CD4-positive, alpha-beta T cell (primary cell): Measurements from ENCODE around the gene WDR5. TPM values are rescaled to one million over a fixed set of nuclear protein-coding genes. Genes with fewer than 3 reads are reported as not detected.

ENCODE experiments used
- ATAC-seq: fragments of 200-7000 bp; cut with Tn5 transposase; one replicate; pipeline ENCODE4 v1.10.0; 2022; ENCODE audit warnings: mild to moderate bottlenecking; ENCODE audit not compliant: poor library complexity
- CTCF ChIA-PET: fragments of 350-600 bp; sonication (Branson Sonifier 250); formaldehyde crosslinking; loops from one replicate; lab custom pipeline; 2021; ENCODE audit warnings: antibody characterized with exemption, inconsistent platforms; lab: Charles Lee
- POLR2A ChIA-PET: fragments of 350-600 bp; sonication (Branson Sonifier 250); formaldehyde crosslinking; loops from one replicate; lab custom pipeline; 2021; ENCODE audit warnings: antibody characterized with exemption, inconsistent platforms; lab: Charles Lee
- DNase-seq, 14 experiments: peaks; one replicate each; pipeline ENCODE4 v3.0.0-alpha.2; 2013 to 2020; ENCODE audit warnings: mixed read lengths in 2 of 14
- H3K27ac ChIP-seq, 2 donors: one replicate each; pipeline versions ENCODE4 v1.5.1 to v1.7.0; 2013; ENCODE audit warnings: low read length in 2 of 2, low read depth in 1 of 2, mild to moderate bottlenecking in 1 of 2
- H3K27me3 ChIP-seq, 2 experiments: 1 replicate in 1 of 2; 2 replicates in 1 of 2; pipeline versions ENCODE4 v1.6.1 to v1.7.0; 2013; ENCODE audit warnings: low read length in 2 of 2, control low read depth in 1 of 2, mild to moderate bottlenecking in 1 of 2, moderate library complexity in 1 of 2; ENCODE audit not compliant: insufficient read depth in 2 of 2, control insufficient read depth in 1 of 2
- H3K36me3 ChIP-seq: one replicate; pipeline ENCODE4 v1.6.1; 2013; ENCODE audit warnings: low read length, control low read depth; ENCODE audit not compliant: insufficient read depth
- H3K4me1 ChIP-seq: one replicate; pipeline ENCODE4 v1.6.1; 2013; ENCODE audit warnings: low read length, control low read depth; ENCODE audit not compliant: insufficient read depth
- H3K4me3 ChIP-seq: one replicate; pipeline ENCODE4 v1.5.1; 2013; ENCODE audit warnings: mild to moderate bottlenecking, low read length, moderate library complexity
- H3K9me3 ChIP-seq, 2 experiments: 1 replicate in 1 of 2; 2 replicates in 1 of 2; pipeline versions ENCODE4 v1.6.1 to v1.7.0; 2013; ENCODE audit warnings: low read length in 2 of 2, mild to moderate bottlenecking in 2 of 2, control low read depth in 1 of 2, moderate library complexity in 1 of 2; ENCODE audit not compliant: control insufficient read depth in 1 of 2, insufficient read depth in 1 of 2
- H3K27ac Mint-ChIP-seq: one replicate; pipeline ENCODE4 v1.8.0; 2020; ENCODE audit warnings: mixed read lengths
- H3K27me3 Mint-ChIP-seq: one replicate; pipeline ENCODE4 v1.8.0; 2021; ENCODE audit warnings: mixed read lengths
- H3K36me3 Mint-ChIP-seq: one replicate; pipeline ENCODE4 v1.8.0; 2021; ENCODE audit warnings: low read depth, mixed read lengths
- H3K4me1 Mint-ChIP-seq: one replicate; pipeline ENCODE4 v1.8.0; 2021; ENCODE audit warnings: low read depth, mixed read lengths
- H3K4me3 Mint-ChIP-seq: one replicate; pipeline ENCODE4 v1.8.0; 2020; ENCODE audit warnings: mild to moderate bottlenecking, mixed read lengths
- H3K9me3 Mint-ChIP-seq: one replicate; pipeline ENCODE4 v1.8.0; 2020; ENCODE audit warnings: mixed read lengths
- intact Hi-C, 2 experiments: fragments of 100-400 bp; cut with DNase I in 1 of 2; cut with micrococcal nuclease in 1 of 2; formaldehyde crosslinking; loops; one replicate each; pipeline versions ENCODE4 v1.15.1 to v1.9.0; 2023 to 2025; cut with DNase I, micrococcal nuclease
- total RNA-seq, 174 experiments: library from RNA in 2 of 174; stranded (reverse) in 2 of 174; gene quantifications; one replicate each; pipeline ENCODE4 v1.2.3 and lab custom pipeline; 2021 to 2026
- TF ChIP-seq, protein P1 (sequence below): fragments of 200-600 bp; IDR thresholded peaks from one replicate; pipeline ENCODE4 v1.8.0; 2022; ENCODE audit warnings: antibody characterized with exemption, mild to moderate bottlenecking

WDR5 gene
- total RNA-seq, 2 experiments from 2014 or later: 14.9 to 16.9 TPM

DNA sequence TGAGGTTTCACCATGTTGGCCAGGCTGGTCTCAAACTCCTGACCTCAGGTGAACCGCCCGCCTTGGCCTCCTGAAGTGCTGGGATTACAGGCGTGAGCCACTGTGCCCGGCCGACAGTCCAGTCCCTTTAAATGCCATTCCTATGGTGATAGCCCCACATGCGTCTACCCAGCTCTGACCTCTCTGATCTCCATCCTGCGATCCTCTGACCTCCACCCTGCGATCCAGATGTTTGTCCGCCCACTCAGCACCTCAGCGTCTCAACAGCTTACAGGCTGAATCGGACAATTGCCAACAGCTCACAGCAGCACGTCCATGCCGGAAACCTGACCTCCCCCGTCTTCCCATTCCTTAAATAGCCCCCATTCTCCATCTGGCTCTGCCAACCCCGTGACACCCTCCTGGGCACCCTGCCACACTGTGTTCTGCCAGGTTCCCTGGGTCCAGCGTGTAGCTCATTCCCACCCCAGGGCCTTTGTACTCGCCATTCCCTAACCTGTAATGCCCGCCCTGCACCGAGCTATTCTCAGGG is 72.5 kb downstream of the WDR5 start:
- Mint-ChIP-seq H3K4me3 (no peak overlapping the region), H3K9me3 (peaks cover 4% of the 10 kb centered on the region), H3K36me3 (no peaks in the 10 kb centered on the region), H3K27ac (no peak overlapping the region), H3K4me1 (no peaks in the 10 kb centered on the region), H3K27me3 (no peaks in the 10 kb centered on the region)
- Histone ChIP-seq H3K27me3 (no peaks in the 10 kb centered on the region), H3K27ac (no peak overlapping the region), H3K36me3 (no peaks in the 10 kb centered on the region), H3K9me3 (peaks cover 6 to 19% of the 10 kb centered on the region in 2 experiments), H3K4me3 (no peak overlapping the region), H3K4me1 (no peaks in the 10 kb centered on the region)
- no peak for ATAC-seq
- POLR2A ChIA-PET: no interaction called here
- CTCF ChIA-PET: no interaction called here
- intact Hi-C loops: no loop called here
- DNase-seq: no peak
- TF ChIP-seq, protein P1, sequence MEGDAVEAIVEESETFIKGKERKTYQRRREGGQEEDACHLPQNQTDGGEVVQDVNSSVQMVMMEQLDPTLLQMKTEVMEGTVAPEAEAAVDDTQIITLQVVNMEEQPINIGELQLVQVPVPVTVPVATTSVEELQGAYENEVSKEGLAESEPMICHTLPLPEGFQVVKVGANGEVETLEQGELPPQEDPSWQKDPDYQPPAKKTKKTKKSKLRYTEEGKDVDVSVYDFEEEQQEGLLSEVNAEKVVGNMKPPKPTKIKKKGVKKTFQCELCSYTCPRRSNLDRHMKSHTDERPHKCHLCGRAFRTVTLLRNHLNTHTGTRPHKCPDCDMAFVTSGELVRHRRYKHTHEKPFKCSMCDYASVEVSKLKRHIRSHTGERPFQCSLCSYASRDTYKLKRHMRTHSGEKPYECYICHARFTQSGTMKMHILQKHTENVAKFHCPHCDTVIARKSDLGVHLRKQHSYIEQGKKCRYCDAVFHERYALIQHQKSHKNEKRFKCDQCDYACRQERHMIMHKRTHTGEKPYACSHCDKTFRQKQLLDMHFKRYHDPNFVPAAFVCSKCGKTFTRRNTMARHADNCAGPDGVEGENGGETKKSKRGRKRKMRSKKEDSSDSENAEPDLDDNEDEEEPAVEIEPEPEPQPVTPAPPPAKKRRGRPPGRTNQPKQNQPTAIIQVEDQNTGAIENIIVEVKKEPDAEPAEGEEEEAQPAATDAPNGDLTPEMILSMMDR: no peak

- Mint-ChIP-seq H3K27me3 (no peaks in the 10 kb centered on the region), H3K4me1 (no peaks in the 10 kb centered on the region), H3K27ac (no peak overlapping the region), H3K9me3 (no peaks in the 10 kb centered on the region), H3K4me3 (no peak overlapping the region), H3K36me3 (no peaks in the 10 kb centered on the region)
- DNase-seq (no peak), ATAC-seq (no peak)
- H3K36me3 ChIP-seq: no peaks in the 10 kb centered on the region
- H3K27me3 ChIP-seq: no peaks in the 10 kb centered on the region
- intact Hi-C loops: no loop called here
- H3K27ac ChIP-seq: no peak overlapping the region
- H3K4me3 ChIP-seq: no peak overlapping the region
- H3K4me1 ChIP-seq: no peaks in the 10 kb centered on the region
- TF ChIP-seq, protein P1: no peak
- peaks cover 6 to 19% of the 10 kb centered on the region in 2 experiments for H3K9me3 ChIP-seq
- ChIA-PET CTCF (no interaction called here), POLR2A (no interaction called here)
Measured at GRCh38 chr9:134208981-134209725, 73.3 kb downstream of the WDR5 start.

Other genes with a start within 250 kb of the WDR5 start
- gene VAV2, start 143.8 kb upstream of the WDR5 start, total RNA-seq: 1 to 10 TPM; 1.6 to 1.7 TPM
- 1 to 10 TPM; 4.0 to 4.9 TPM for gene BRD3OS, start 110.6 kb upstream of the WDR5 start, total RNA-seq
- gene BRD3, start 68.1 kb upstream of the WDR5 start, total RNA-seq: 10 to 100 TPM; 26.7 to 29.0 TPM
- gene RNU6ATAC, start 28.5 kb downstream of the WDR5 start, total RNA-seq: 10 to 100 TPM; 46.6 to 74.5 TPM
- 1 to 10 TPM; 7.3 to 8.4 TPM for gene RXRA, start 190.4 kb downstream of the WDR5 start, total RNA-seq